H1 (cell line): Measurements from ENCODE around the gene PLXNA4.

Experiments
- CBX5 ChIP-seq: fragments of 300-800, 300-1000 bp; sonication (generic); IDR thresholded peaks from 2 replicates; pipeline ENCODE4 v1.7.1; 2016; ENCODE audit warnings: antibody characterized with exemption, low read length, low read depth
- RAD21 ChIP-seq, 2 experiments: IDR thresholded peaks in 1 of 2; conservative IDR thresholded peaks in 1 of 2; 2 replicates each; pipeline ENCODE4 v1.6.1; 2011; ENCODE audit warnings: low read depth in 2 of 2, low read length in 2 of 2, improper control_type of control experiment in 1 of 2, inconsistent platforms in 1 of 2, mild to moderate bottlenecking in 1 of 2, moderate library complexity in 1 of 2
- RFX5 ChIP-seq: IDR thresholded peaks from 2 replicates; pipeline ENCODE4 v1.6.1; 2011; ENCODE audit warnings: low read depth, low read length, improper control_type of control experiment, borderline replicate concordance
- TAF1 ChIP-seq: IDR thresholded peaks from 2 replicates; pipeline ENCODE4 v1.6.1; 2011; ENCODE audit warnings: mild to moderate bottlenecking, low read depth, low read length
- TBP ChIP-seq: IDR thresholded peaks from 2 replicates; pipeline ENCODE4 v1.6.1; 2011; ENCODE audit warnings: low read depth, low read length, improper control_type of control experiment
- ZNF274 ChIP-seq: IDR thresholded peaks from 2 replicates; pipeline ENCODE4 v1.7.0; 2012; ENCODE audit warnings: low read length, borderline replicate concordance; ENCODE audit errors: extremely low read depth
- TF ChIP-seq, protein P1 (sequence below), 3 experiments: IDR thresholded peaks; 1 replicate in 2 of 3; 2 replicates in 1 of 3; pipeline versions ENCODE4 v1.5.1 to v1.6.1; 2011; ENCODE audit warnings: low read length in 3 of 3, mild to moderate bottlenecking in 3 of 3, inconsistent platforms in 2 of 3, low read depth in 1 of 3, moderate library complexity in 1 of 3; ENCODE audit not compliant: insufficient read depth in 1 of 3; ENCODE audit errors: control extremely low read depth in 1 of 3

DNA sequence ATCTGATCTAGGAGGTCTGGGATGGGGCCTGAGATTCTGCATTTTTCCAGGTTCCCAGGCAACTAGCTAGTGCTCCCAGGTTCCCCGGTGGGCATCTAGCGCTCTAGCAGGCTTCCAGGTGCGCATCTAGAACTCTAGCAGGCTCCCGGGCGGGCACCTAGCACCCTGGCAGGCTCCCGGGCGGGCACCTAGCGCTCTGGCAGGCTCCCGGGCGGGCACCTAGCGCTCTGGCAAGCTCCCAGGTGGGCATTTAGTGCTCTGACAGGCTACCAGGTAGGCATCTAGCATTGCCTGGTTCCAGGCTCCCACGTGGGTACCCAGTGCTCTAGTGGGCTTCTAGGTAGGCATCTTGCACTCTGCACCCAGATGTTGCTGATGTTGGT is 414.7 kb downstream of the PLXNA4 start:
- TF ChIP-seq, protein P1, sequence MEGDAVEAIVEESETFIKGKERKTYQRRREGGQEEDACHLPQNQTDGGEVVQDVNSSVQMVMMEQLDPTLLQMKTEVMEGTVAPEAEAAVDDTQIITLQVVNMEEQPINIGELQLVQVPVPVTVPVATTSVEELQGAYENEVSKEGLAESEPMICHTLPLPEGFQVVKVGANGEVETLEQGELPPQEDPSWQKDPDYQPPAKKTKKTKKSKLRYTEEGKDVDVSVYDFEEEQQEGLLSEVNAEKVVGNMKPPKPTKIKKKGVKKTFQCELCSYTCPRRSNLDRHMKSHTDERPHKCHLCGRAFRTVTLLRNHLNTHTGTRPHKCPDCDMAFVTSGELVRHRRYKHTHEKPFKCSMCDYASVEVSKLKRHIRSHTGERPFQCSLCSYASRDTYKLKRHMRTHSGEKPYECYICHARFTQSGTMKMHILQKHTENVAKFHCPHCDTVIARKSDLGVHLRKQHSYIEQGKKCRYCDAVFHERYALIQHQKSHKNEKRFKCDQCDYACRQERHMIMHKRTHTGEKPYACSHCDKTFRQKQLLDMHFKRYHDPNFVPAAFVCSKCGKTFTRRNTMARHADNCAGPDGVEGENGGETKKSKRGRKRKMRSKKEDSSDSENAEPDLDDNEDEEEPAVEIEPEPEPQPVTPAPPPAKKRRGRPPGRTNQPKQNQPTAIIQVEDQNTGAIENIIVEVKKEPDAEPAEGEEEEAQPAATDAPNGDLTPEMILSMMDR (IDR thresholded peaks at IDR 0.05; ENCODE audit: control extremely low read depth in 1 of 3, insufficient read depth in 1 of 3, low read depth in 1 of 3, low read length in 3 of 3): no peak
- TF ChIP-seq RFX5: no peak
- no peak for TF ChIP-seq RAD21 (IDR thresholded peaks at IDR 0.05 in 1 of 2, conservative IDR thresholded peaks at IDR 0.05 in 1 of 2; ENCODE audit: low read depth in 2 of 2, low read length in 2 of 2)
- TF ChIP-seq CBX5: no peak
- TF ChIP-seq TBP: no peak
- TF ChIP-seq TAF1: no peak
- TF ChIP-seq ZNF274: no peak
